ENCODE results near the gene AOC3.

GRCh38 chr17:42880776-42881310 lies 29.8 kb downstream of the AOC3 start:
- TF ChIP-seq CTCF (IDR thresholded peaks at IDR 0.05; ENCODE audit: borderline replicate concordance, extremely low read depth, low read length, poor library complexity, severe bottlenecking) (no peak), EZH2 (IDR thresholded peaks at IDR 0.05; ENCODE audit: borderline replicate concordance, low read depth, low read length, severe bottlenecking) (no peak)
